GM12874 (cell line): Measurements from ENCODE around the gene IFNLR1.

Experiments
- TF ChIP-seq, protein P1 (sequence below): IDR thresholded peaks from 2 replicates; pipeline ENCODE4 v1.5.1; 2011; ENCODE audit warnings: low read depth, mild to moderate bottlenecking, control low read depth, low read length, moderate library complexity; ENCODE audit not compliant: insufficient read depth

Gene IFNLR1

DNA sequence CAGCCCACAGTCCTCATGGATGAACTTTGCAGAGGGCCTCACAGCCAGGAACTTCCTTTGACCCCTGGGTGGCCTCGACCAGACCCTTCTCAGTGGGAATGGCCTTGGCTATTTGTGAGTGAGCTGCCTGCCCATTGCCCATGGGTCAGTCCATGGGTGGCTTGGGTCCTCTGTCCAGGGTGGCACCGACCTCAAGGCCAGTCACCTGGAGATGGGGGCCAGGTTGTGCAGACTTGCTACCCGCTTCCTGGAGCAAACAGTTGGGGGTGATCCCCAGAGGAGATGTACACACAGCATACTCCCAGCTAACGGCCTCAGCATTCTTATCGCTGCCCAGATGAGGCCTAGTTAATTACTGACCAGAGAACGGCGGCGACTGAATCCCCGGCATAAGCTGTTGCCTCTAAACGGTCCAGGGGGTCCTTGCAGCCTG is 23.1 kb upstream of the IFNLR1 start:
- TF ChIP-seq, protein P1, sequence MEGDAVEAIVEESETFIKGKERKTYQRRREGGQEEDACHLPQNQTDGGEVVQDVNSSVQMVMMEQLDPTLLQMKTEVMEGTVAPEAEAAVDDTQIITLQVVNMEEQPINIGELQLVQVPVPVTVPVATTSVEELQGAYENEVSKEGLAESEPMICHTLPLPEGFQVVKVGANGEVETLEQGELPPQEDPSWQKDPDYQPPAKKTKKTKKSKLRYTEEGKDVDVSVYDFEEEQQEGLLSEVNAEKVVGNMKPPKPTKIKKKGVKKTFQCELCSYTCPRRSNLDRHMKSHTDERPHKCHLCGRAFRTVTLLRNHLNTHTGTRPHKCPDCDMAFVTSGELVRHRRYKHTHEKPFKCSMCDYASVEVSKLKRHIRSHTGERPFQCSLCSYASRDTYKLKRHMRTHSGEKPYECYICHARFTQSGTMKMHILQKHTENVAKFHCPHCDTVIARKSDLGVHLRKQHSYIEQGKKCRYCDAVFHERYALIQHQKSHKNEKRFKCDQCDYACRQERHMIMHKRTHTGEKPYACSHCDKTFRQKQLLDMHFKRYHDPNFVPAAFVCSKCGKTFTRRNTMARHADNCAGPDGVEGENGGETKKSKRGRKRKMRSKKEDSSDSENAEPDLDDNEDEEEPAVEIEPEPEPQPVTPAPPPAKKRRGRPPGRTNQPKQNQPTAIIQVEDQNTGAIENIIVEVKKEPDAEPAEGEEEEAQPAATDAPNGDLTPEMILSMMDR: no peak

DNA sequence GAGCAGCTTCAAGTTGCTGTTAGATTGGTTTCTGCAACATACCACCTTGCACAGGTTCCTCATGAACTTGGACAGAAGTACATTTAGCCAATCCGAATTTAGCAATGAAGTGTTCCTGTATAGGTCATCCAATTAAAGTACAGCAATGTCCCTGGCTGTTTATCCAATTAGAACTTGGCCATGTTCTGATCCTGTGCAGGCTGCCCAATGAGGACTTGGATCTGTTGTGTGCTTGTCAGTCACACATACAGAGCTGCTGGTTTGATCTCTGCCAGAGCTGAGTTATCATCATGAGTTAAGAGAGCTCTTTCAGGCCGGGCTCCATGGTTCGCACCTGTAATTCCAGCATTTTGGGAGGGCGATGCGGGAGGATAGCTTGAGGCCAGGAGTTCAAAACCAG is 22.0 kb upstream of the IFNLR1 start:
- TF ChIP-seq, protein P1: no peak

DNA sequence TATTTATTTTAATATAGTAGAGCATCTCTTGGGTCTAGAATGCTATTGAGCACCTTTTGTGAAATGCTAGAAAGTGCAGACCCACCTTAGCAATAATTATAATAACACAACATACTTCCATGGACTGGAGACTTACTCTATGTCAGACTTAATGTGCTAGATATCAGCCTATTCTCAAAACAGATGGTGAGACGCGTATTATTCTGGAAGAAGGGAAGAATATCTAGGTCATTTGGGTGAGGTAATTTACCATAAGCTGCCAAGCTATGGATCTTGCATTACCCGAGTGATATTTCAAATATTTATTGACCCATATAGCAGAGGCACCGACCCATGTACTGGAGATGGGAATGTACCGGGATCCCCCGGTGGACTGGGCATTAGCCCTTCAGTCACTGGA is 20.6 kb upstream of the IFNLR1 start:
- TF ChIP-seq, protein P1: no peak

DNA sequence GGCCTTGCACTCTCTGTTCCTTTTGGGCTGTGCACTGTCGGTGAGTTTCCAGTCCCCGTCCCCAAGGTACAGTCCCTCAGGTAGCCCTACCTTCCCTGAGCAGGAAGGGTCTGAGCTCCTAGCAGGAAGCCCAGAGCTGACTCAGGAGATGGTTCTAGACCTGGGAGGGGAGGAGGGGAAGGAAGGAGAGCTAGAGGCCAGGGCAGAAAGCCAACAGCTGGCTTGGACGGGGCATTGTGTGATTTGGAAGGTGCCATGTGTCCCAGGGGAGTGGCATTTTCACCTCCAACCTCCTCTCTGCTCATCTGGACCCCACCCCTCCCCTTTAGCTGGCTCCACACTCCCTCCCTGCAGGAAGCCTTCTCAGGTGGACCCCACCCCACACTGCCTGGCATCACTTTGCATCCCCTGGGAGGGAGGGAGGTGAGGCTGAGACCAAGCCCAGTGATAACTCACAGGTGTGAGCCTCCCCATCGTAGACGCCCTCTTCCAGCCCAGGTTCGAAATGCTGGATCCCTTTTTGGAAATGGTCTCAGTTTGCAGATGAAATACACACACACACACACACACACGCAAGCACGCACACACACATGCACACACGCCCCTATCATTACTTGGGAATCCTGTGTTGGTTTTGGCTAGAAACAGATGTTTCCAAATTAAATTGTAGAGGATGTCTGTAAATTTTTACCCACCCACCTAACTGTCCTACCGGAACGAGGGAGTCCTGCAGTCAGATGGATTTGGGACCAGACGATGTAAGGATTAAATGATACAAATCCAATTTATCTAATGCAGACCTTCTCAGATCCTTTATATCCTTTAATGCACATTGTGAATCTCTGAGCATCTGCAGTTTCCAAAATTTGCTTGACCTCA is 19.7 kb upstream of the IFNLR1 start:
- TF ChIP-seq, protein P1: no peak

DNA sequence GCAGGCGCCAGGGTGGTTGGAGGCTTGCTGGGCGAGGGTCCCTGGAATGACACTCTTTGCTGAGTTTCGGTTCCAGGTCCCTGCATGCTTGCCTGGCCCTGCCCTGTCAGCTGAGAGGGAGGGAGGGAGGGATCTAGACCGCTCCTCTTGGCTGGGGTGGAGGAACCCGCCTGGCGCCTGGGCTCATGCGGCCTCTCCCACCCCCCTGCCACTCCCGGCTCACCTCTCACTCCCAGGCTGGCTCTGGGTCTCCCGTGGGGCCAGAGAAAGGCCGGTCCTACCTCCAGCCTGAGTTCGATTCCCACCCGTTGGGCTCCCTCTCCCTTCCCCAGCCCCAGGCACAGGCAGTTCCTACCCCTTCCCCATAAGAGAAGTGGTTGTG is 19.0 kb upstream of the IFNLR1 start:
- TF ChIP-seq, protein P1: no peak

DNA sequence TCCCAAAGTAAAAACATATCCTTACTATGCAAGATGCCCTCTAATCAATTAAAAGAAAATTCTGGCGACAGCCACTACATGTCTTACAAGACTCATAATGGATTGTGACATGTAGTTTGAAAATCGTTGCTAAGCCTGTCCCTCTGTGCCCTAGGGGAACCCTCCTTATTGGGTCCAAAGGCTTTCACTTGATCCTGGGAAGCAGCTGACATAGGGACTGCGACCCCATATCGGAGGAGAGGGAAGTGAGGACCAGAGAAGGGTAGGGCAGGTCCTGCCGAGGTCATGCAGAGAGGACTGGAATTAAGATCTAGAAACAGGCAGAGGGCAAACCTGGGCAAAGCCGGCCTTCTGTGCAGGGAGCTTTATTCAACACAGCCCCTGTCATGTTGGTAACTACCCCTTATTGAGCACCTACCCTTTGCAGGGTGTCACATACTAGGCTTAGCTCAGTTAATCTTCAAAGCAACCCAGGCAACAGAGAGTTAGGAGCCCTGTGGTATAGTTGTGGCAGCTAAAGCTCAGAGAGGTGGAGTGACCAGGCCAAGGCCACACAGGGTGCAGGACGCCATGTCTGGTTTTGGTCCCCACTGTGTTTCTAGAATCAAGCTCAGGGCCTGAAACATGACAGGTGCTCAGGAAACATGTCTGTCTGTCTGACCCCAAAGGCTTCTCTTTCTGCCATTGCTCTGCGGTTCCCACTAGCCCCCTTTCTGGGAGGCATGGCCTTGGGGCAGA is 18.4 kb upstream of the IFNLR1 start:
- TF ChIP-seq, protein P1: no peak

DNA sequence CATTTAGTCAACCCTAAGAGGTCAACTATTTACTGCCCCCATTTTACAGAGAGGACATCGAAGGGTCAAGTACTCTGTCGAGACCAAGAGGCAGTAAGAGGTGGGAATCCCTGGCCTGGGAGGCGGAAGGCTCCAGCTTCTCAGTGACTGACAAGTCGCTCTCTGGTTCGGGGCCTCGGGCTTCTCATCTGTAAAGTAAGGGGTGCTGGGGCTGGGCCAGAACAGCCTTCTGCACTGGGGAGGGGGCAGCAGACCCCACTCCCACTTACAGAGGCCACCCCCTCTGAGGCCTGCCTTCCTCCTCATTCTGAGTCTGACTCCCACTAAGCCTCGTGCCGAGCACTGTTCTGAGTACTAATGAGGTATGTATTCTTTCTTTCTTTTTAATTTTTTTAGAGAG is 17.0 kb upstream of the IFNLR1 start:
- TF ChIP-seq, protein P1: no peak
